PC-9 (cell line): ENCODE measurements around the gene SCGB1D2. TPM values are rescaled to one million over a fixed set of nuclear protein-coding genes. Genes with fewer than 3 reads are reported as not detected.
"Not testable (repeated sequence)": the region's sequence is repeated elsewhere in the genome, so short reads cannot be mapped to it uniquely, and the experiment has no call there.

Source experiments
- BruUV-seq: library from RNA; stranded (reverse); fragments of 400-500 nt; replicated peaks from 2 replicates; lab custom pipeline; 2021; lab: Mats Ljungman, UMichigan
- CTCF ChIA-PET: fragments of 300-600 bp; sonication (Branson Sonifier 250); formaldehyde crosslinking; loops from one replicate; lab custom pipeline; 2022; ENCODE audit warnings: antibody characterized with exemption; lab: Charles Lee
- POLR2A ChIA-PET: fragments of 300-600 bp; sonication (Branson Sonifier 250); formaldehyde crosslinking; loops from one replicate; lab custom pipeline; 2022; ENCODE audit warnings: antibody characterized with exemption; ENCODE audit not compliant: unreplicated experiment; lab: Charles Lee
- DNase-seq, 2 experiments: peaks; one replicate each; pipeline versions ENCODE4 v3.0.0 to v3.0.0-alpha.2; 2015 to 2022; ENCODE audit warnings: mixed read lengths in 1 of 2
- H2AFZ ChIP-seq: fragments of 200-600 bp; sonication (generic); 2 replicates; pipeline ENCODE4 v1.8.1; 2017; ENCODE audit warnings: antibody characterized with exemption
- H3F3A ChIP-seq: fragments of 200-600 bp; sonication (generic); 2 replicates; pipeline ENCODE4 v1.8.1; 2017; ENCODE audit warnings: antibody characterized with exemption, mild to moderate bottlenecking, low read depth; ENCODE audit not compliant: insufficient read depth
- H3K27ac ChIP-seq: fragments of 200-600 bp; sonication (generic); 2 replicates; pipeline ENCODE4 v1.6.1; 2016; ENCODE audit warnings: mixed run types
- H3K27me3 ChIP-seq: fragments of 200-600 bp; sonication (generic); 2 replicates; pipeline ENCODE4 v1.6.1; 2016; ENCODE audit warnings: low read depth, mixed run types; ENCODE audit not compliant: insufficient read depth
- H3K36me3 ChIP-seq: fragments of 200-600 bp; sonication (generic); 2 replicates; pipeline ENCODE4 v1.6.1; 2016; ENCODE audit warnings: low read depth, mixed run types
- H3K4me1 ChIP-seq: fragments of 200-600 bp; sonication (generic); replicated peaks from 2 replicates; pipeline ENCODE4 v1.6.1; 2016; ENCODE audit warnings: mixed run types; ENCODE audit not compliant: insufficient read depth
- H3K4me2 ChIP-seq: fragments of 200-600 bp; sonication (generic); 2 replicates; pipeline ENCODE4 v1.6.1; 2017; ENCODE audit warnings: mixed run types
- H3K4me3 ChIP-seq: fragments of 200-600 bp; sonication (generic); 2 replicates; pipeline ENCODE4 v1.6.1; 2016; ENCODE audit warnings: mixed run types
- H3K79me2 ChIP-seq: fragments of 200-600 bp; sonication (generic); 2 replicates; pipeline ENCODE4 v1.6.1; 2017; ENCODE audit warnings: low read depth, mixed run types
- H3K9me2 ChIP-seq: fragments of 200-600 bp; sonication (generic); 2 replicates; pipeline ENCODE4 v1.8.1; 2017; ENCODE audit warnings: mild to moderate bottlenecking; ENCODE audit not compliant: insufficient read depth
- H3K9me3 ChIP-seq: fragments of 200-600 bp; sonication (generic); 2 replicates; pipeline ENCODE4 v1.8.1; 2016; ENCODE audit warnings: low read depth; ENCODE audit not compliant: insufficient read depth
- H4K20me1 ChIP-seq: fragments of 200-600 bp; sonication (generic); 2 replicates; pipeline ENCODE4 v1.8.1; 2017; ENCODE audit not compliant: insufficient read depth
- CTCF ChIP-seq: fragments of 200-600 bp; sonication (generic); conservative IDR thresholded peaks from 2 replicates; pipeline ENCODE4 v1.6.1; 2017; ENCODE audit warnings: mixed run types, antibody characterized with exemption, mild to moderate bottlenecking, moderate library complexity
- EZH2 ChIP-seq: fragments of 200-600 bp; sonication (generic); IDR thresholded peaks from 2 replicates; pipeline ENCODE4 v1.8.0; 2017; ENCODE audit warnings: antibody characterized with exemption, low read depth
- intact Hi-C: fragments of 100-400 bp; cut with micrococcal nuclease; formaldehyde crosslinking; loops from one replicate; pipeline ENCODE4 v1.10.0; 2022; ENCODE audit not compliant: unreplicated experiment
- total RNA-seq: library from RNA; stranded (reverse); gene quantifications from 2 replicates; pipeline ENCODE4 v1.2.3, GENCODE V29; 2021

SCGB1D2 gene
- total RNA-seq, 1 experiment from 2014 or later = not detected

DNA sequence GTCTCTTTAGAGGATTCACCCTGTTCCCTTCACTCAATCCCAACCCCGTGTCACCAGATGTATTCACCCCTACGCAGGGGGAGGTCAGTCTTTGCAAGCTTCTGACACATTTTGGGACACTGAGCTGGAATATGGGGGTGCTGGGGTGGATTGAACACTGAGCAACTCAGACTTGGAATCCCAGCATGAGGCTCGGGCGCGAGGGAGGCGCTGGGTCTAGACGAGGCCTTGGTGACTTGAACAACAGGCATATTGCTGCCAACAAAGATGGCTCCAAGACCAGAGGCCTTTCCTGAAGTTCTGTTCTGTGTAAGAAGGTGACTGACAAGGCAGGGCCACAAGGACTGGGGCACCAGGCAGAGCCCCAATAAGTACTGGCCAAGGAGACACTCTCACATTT, 36.6 kb upstream of the SCGB1D2 start:
- Histone ChIP-seq H3K36me3 (no peaks in the 10 kb centered on the region), H3K27ac (no peak overlapping the region), H3K4me2 (no peak overlapping the region), H3K79me2 (no peaks in the 10 kb centered on the region), H3F3A (no peaks in the 10 kb centered on the region), H3K4me3 (no peak overlapping the region), H3K27me3 (peaks cover 87% of the 10 kb centered on the region), H2AFZ (no peak overlapping the region), H4K20me1 (no peaks in the 10 kb centered on the region), H3K4me1 (no peaks in the 10 kb centered on the region), H3K9me3 (no peaks in the 10 kb centered on the region), H3K9me2 (no peaks in the 10 kb centered on the region)
- TF ChIP-seq CTCF (no peak), EZH2 (no peak)
- POLR2A ChIA-PET = no interaction called here
- no peak for DNase-seq
- CTCF ChIA-PET = interaction anchor here (0.6 kb wide), 1 partner anchor 269 kb away, joined by 3 read pairs; no protein-coding TSS in a partner anchor
- no TSS peak for BruUV-seq
- intact Hi-C loops = no loop called here

DNA sequence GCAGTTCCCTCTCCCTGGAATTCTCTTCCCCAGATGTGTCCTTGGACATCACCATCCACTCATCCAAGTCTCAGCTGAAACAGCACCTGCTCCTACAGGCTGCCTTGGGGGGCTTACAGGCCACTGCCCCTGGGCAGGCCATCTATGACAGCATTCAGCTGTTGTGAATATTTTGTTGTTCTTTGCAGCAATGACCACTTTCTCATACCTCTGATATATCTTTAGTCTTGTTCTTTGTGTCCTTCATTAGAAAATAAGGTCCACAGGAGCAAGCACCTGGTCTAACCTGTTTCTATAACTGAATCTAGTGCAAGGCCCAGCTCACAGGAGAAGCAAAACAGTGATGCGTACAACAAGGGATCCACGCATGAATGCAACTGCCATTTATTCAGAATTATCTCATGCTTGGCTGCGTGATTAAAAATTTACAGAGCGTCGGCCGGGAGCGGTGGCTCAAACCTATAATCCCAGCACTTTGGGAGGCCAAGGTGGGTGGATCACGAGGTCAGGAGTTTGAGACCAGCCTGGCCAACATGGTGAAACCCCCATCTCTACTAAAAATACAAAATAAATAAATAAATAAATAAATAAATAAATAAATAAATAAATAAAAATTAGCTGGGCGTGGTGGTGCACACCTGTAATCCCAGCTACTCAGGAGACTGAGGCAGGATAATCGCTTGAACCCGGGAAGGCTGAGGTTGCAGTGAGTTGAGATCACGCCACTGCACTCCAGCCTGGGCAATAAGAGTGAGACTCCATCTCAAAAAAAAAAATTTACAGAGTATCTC, 35.6 kb upstream of the SCGB1D2 start:
- H3K4me3 ChIP-seq, POLR2A ChIA-PET, BruUV-seq, DNase-seq, H3K79me2 ChIP-seq, H3F3A ChIP-seq, H2AFZ ChIP-seq, H4K20me1 ChIP-seq, H3K27ac ChIP-seq, H3K9me2 ChIP-seq, H3K4me2 ChIP-seq, H3K9me3 ChIP-seq, intact Hi-C loops, H3K36me3 ChIP-seq, H3K4me1 ChIP-seq: not testable (repeated sequence)
- CTCF ChIA-PET = interaction anchor here (0.7 kb wide), 1 partner anchor 106 kb away, joined by 3 read pairs; no protein-coding TSS in a partner anchor
- H3K27me3 ChIP-seq = peaks cover 87% of the 10 kb centered on the region

- Histone ChIP-seq H3K9me2 (no peaks in the 10 kb centered on the region), H3K9me3 (no peaks in the 10 kb centered on the region), H3K4me2 (no peak overlapping the region), H3K27me3 (peaks cover 84% of the 10 kb centered on the region), H3K4me3 (no peak overlapping the region), H3F3A (no peaks in the 10 kb centered on the region), H3K36me3 (no peaks in the 10 kb centered on the region), H3K4me1 (no peaks in the 10 kb centered on the region), H3K79me2 (no peaks in the 10 kb centered on the region), H4K20me1 (no peaks in the 10 kb centered on the region), H3K27ac (no peak overlapping the region), H2AFZ (no peak overlapping the region)
- TF ChIP-seq EZH2 (no peak), CTCF (no peak)
- DNase-seq = no peak
- BruUV-seq = no TSS peak
- intact Hi-C loops = loop anchor here (1.0 kb wide), 1 partner anchor 37 kb away; no protein-coding TSS in a partner anchor
- POLR2A ChIA-PET = no interaction called here
- CTCF ChIA-PET = no interaction called here
Measured at GRCh38 chr11:62208785-62209144, 33.3 kb upstream of the SCGB1D2 start.
